ENCODE data around the gene SRRM1.

GRCh38 chr1:24654010-24654409 lies 10.9 kb downstream of the SRRM1 start:
- TF ChIP-seq POLR2A (IDR thresholded peaks at IDR 0.05): no peak
- TF ChIP-seq, protein P1, sequence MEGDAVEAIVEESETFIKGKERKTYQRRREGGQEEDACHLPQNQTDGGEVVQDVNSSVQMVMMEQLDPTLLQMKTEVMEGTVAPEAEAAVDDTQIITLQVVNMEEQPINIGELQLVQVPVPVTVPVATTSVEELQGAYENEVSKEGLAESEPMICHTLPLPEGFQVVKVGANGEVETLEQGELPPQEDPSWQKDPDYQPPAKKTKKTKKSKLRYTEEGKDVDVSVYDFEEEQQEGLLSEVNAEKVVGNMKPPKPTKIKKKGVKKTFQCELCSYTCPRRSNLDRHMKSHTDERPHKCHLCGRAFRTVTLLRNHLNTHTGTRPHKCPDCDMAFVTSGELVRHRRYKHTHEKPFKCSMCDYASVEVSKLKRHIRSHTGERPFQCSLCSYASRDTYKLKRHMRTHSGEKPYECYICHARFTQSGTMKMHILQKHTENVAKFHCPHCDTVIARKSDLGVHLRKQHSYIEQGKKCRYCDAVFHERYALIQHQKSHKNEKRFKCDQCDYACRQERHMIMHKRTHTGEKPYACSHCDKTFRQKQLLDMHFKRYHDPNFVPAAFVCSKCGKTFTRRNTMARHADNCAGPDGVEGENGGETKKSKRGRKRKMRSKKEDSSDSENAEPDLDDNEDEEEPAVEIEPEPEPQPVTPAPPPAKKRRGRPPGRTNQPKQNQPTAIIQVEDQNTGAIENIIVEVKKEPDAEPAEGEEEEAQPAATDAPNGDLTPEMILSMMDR (IDR thresholded peaks at IDR 0.05): no peak
